ENCODE data around the gene ZFP1. TPM values are rescaled to one million over a fixed set of nuclear protein-coding genes. Genes with fewer than 3 reads are reported as not detected.

ZFP1 gene
- total RNA-seq, 4 donors from 2014 or later = 4.8 to 8.7 (median 6.5) TPM

DNA sequence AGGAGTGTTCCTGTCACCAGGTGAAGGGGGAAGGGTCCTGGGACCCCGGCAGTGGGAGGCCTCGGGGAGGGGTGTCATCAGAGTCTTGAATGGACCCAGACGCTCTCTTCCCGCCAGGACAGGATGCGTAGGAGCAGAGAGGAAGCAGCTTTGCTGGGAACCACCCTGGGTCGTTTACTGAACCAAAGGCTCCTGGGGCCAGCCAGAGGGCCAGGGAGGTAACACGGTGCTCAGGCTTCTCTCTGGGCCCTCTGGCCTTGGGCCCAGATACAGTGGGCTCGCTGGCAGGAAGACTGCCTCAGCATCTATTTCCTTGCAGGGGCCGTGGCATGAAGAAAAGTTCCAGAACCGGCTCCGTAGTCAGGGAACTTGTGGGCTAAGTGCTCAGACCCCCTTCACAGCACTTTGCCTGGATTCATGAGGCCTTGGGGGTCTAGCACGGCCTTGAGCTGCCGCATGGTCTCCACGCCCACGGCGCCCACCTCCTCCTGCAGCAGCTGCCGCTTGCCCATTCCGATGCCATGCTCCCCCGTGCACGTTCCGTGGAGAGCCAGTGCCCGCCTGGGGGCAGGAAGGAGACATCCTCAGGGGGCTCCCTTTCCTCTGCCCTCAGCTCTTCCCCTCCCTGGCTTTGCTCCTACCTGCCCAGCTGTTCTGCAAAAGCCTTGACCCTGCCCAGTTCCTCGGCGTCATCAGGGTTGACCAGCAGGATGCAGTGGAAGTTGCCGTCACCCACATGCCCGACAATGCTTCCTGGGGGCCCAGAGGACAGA, 36.2 kb upstream of the ZFP1 start:
- WGBS, 2 donors = 45 to 50% methylated on average over 21 to 26 of the region's 26 CpGs
- TF ChIP-seq, protein P1, sequence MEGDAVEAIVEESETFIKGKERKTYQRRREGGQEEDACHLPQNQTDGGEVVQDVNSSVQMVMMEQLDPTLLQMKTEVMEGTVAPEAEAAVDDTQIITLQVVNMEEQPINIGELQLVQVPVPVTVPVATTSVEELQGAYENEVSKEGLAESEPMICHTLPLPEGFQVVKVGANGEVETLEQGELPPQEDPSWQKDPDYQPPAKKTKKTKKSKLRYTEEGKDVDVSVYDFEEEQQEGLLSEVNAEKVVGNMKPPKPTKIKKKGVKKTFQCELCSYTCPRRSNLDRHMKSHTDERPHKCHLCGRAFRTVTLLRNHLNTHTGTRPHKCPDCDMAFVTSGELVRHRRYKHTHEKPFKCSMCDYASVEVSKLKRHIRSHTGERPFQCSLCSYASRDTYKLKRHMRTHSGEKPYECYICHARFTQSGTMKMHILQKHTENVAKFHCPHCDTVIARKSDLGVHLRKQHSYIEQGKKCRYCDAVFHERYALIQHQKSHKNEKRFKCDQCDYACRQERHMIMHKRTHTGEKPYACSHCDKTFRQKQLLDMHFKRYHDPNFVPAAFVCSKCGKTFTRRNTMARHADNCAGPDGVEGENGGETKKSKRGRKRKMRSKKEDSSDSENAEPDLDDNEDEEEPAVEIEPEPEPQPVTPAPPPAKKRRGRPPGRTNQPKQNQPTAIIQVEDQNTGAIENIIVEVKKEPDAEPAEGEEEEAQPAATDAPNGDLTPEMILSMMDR (IDR thresholded peaks at IDR 0.05) = no peak
- no peak for TF ChIP-seq POLR2A (IDR thresholded peaks at IDR 0.05)
- H3K4me3 ChIP-seq (ENCODE audit: low read depth, poor library complexity, severe bottlenecking) = no peak overlapping the region
- DNase-seq (ENCODE audit: low spot score in 2 of 2) = no peak
- intact Hi-C loops (cut with DNase I; ENCODE audit: low total_unique reads) = loop anchor here (2.0 to 10.0 kb wide), 2 partner anchors 113 to 297 kb away; partner anchors contain the start of gene ZNRF1

DNA sequence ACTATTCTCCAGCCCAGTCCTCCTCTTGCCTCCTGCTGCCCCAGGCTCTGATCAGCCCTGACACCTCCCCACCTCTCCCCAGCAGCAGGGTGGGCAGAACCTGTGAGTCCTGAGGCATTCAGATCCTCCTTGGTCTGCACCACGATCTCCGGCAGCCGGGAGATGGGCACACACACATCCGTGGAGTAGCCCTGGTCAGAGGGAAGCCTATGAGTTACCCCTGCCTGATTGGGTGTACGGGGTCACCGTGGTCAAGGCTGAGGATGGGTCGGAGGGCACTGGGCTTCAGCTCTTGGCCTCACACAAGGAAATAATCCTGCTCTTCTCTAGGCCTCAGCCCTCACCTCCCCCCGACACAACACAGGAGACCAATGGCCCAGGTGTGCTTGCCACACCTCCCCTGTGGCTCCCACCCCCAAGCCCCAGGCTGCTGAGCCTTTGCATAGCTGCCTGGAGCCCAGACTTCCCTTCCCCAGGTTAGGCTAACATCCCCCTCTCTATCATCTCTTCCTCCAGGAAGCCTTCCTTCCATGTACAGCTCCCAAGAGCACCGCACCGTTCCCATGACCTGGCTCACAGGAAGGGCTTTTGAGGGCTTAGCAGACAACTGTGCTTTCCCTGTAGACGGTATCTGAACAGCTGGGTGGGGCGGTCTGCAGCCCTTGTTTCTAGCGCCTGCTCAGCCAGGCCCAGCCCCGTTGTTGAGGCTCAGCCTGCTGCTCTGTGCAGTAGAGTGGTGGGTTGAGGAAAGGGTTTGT, 35.4 kb upstream of the ZFP1 start:
- no peak overlapping the region for H3K4me3 ChIP-seq (ENCODE audit: low read depth, poor library complexity, severe bottlenecking)
- TF ChIP-seq POLR2A (IDR thresholded peaks at IDR 0.05) = no peak
- TF ChIP-seq, protein P1 (IDR thresholded peaks at IDR 0.05) = no peak
- 43 to 56% methylated on average over 13 to 14 of the region's 14 CpGs for WGBS, 2 donors
- intact Hi-C loops (cut with DNase I; ENCODE audit: low total_unique reads) = loop anchor here (10.0 kb wide), 1 partner anchor 298 kb away; no protein-coding TSS in a partner anchor
- no peak for DNase-seq (ENCODE audit: low spot score in 2 of 2)

DNA sequence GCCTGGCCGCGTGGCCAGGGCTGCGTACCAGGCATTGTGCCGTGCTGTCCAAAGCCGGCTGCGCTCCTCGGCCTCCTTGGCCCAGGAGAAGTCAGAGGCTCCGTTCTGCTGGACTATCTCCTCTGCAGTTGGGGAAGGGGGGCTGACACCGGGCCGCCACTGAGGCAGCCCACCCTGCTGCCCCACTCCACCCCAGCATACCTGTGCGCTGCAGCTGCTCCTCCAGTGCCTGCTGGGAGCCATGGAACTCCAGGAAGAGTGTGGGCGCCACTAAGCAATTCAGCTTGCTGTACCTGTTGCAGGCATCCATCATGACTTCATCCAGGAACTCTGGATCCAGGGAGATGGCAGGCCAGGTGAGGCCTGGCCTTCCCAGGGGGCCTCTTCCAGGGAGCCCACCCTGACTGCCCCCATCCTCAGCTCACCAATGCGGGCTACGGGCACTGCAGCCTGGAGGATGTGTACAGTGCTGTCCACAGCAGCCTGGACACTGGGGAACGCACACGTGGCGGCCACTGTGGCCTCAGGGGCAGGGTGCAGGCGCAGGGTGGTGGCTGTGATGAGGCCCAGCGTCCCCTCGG, 34.7 kb upstream of the ZFP1 start:
- 83 to 85% methylated on average over 15 to 18 of the region's 20 CpGs for WGBS, 2 donors
- no peak overlapping the region for H3K4me3 ChIP-seq (ENCODE audit: low read depth, poor library complexity, severe bottlenecking)
- intact Hi-C loops (cut with DNase I; ENCODE audit: low total_unique reads) = loop anchor here (10.0 kb wide), 1 partner anchor 299 kb away; no protein-coding TSS in a partner anchor
- TF ChIP-seq, protein P1 (IDR thresholded peaks at IDR 0.05) = no peak
- TF ChIP-seq POLR2A (IDR thresholded peaks at IDR 0.05) = no peak
- no peak for DNase-seq (ENCODE audit: low spot score in 2 of 2)

DNA sequence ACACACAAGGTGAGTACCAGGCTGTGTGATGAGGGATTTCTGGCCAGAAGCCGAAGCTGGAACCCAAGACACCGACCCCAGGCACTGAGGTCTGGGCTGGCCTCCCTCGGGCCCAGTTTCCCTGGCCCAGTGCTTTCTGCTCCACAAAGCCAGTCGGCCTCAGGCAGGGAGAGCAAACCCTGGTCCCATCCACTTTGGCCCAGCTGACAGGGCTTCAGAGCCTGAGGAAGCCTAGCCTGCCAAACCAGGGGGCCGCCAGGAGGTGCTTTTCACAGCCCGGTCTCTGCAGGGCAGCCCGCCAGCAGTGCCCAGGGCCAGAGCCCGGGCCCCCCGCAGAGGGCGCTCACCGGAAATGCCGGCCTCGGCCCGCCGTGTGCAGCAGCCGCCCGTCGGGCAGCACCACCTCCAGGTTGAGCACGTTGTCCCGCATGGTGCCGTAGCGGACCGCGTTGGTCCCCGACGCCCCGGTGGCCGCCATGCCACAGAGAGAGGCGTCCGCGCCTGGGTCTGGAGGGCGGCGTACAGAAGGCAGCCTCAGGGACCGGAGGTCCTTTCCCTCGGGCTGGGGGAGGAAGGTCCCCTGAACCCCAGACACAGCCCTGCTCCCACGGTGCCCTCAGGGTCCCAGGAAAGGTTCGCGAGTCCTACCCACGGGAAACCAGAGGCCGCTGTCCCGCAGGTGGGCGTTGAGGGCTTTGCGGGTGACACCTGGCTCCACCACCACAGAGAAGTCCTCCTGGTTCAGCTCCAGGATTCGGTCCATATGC, 34.0 kb upstream of the ZFP1 start:
- intact Hi-C loops (cut with DNase I; ENCODE audit: low total_unique reads) = loop anchor here (10.0 kb wide), 1 partner anchor 300 kb away; no protein-coding TSS in a partner anchor

More for the DNA sequence above, 34.0 kb upstream of the ZFP1 start:
- no peak overlapping the region for H3K4me3 ChIP-seq (ENCODE audit: low read depth, poor library complexity, severe bottlenecking)
- TF ChIP-seq, protein P1 (IDR thresholded peaks at IDR 0.05) = no peak
- no peak for TF ChIP-seq POLR2A (IDR thresholded peaks at IDR 0.05)
- WGBS, 2 donors = 84 to 88% methylated on average over 8 to 27 of the region's 44 CpGs
- no peak for DNase-seq (ENCODE audit: low spot score in 2 of 2)

All from lower leg skin (tissue), 4 donors.